Caco-2 (cell line): Measurements from ENCODE around the gene EIF4A2. TPM values are rescaled to one million over a fixed set of nuclear protein-coding genes. Genes with fewer than 3 reads are reported as not detected.
"Not testable (repeated sequence)": the region's sequence is repeated elsewhere in the genome, so short reads cannot be mapped to it uniquely, and the experiment has no call there.

Experiments used
- BruUV-seq: library from RNA; stranded (reverse); fragments of 400-500 nt; replicated peaks from 2 replicates; lab custom pipeline; 2021; lab: Mats Ljungman, UMichigan
- CTCF ChIA-PET: fragments of 300-600 bp; sonication (Branson Sonifier 250); formaldehyde crosslinking; loops from one replicate; lab custom pipeline; 2022; ENCODE audit warnings: antibody characterized with exemption; lab: Charles Lee
- POLR2A ChIA-PET: fragments of 300-600 bp; sonication (Branson Sonifier 250); formaldehyde crosslinking; loops from one replicate; lab custom pipeline; 2022; ENCODE audit warnings: antibody characterized with exemption; lab: Charles Lee
- DNase-seq, 2 experiments: peaks; one replicate each; pipeline versions ENCODE4 v3.0.0 to v3.0.0-alpha.2; 2020 to 2022
- H3K27me3 ChIP-seq: replicated peaks from 2 replicates; pipeline ENCODE4 v1.6.0; 2011; ENCODE audit warnings: low read length; ENCODE audit not compliant: control insufficient read depth, insufficient read depth
- H3K36me3 ChIP-seq: 2 replicates; pipeline ENCODE4 v1.5.1; 2011; ENCODE audit warnings: low read length; ENCODE audit not compliant: control insufficient read depth, insufficient read depth
- H3K4me1 ChIP-seq: fragments of 250-450 bp; sonication (Bioruptor Pico); 2 replicates; pipeline ENCODE4 v1.5.1; 2020; ENCODE audit warnings: mild to moderate bottlenecking
- H3K4me3 ChIP-seq: 2 replicates; pipeline ENCODE4 v1.5.1; 2011; ENCODE audit warnings: low read depth, mild to moderate bottlenecking, control low read depth, low read length
- H3K9me3 ChIP-seq: fragments of 250-450 bp; sonication (Bioruptor Pico); 2 replicates; pipeline ENCODE4 v1.5.1; 2020; ENCODE audit warnings: mild to moderate bottlenecking, moderate library complexity
- H3K27ac Mint-ChIP-seq: one replicate; pipeline ENCODE4 v1.8.0; 2022; ENCODE audit warnings: mixed read lengths; ENCODE audit not compliant: unreplicated experiment
- H3K27me3 Mint-ChIP-seq: one replicate; pipeline ENCODE4 v1.8.0; 2022; ENCODE audit warnings: mixed read lengths; ENCODE audit not compliant: insufficient read depth, unreplicated experiment
- H3K36me3 Mint-ChIP-seq: one replicate; pipeline ENCODE4 v1.8.0; 2022; ENCODE audit warnings: mild to moderate bottlenecking, mixed read lengths; ENCODE audit not compliant: insufficient read depth, unreplicated experiment
- H3K4me1 Mint-ChIP-seq: one replicate; pipeline ENCODE4 v1.8.0; 2022; ENCODE audit warnings: low read depth, mixed read lengths; ENCODE audit not compliant: unreplicated experiment
- H3K4me3 Mint-ChIP-seq: one replicate; pipeline ENCODE4 v1.8.0; 2022; ENCODE audit warnings: mild to moderate bottlenecking, moderate library complexity, mixed read lengths; ENCODE audit not compliant: unreplicated experiment
- H3K9me3 Mint-ChIP-seq: one replicate; pipeline ENCODE4 v1.8.0; 2022; ENCODE audit warnings: mixed read lengths; ENCODE audit not compliant: unreplicated experiment
- intact Hi-C: fragments of 100-400 bp; cut with micrococcal nuclease; formaldehyde crosslinking; loops from one replicate; pipeline ENCODE4 v1.10.0; 2022; ENCODE audit not compliant: unreplicated experiment
- total RNA-seq: library from RNA; stranded (reverse); gene quantifications from 2 replicates; pipeline ENCODE4 v1.2.3, GENCODE V29; 2022
- TF ChIP-seq, protein P1 (sequence below), 2 experiments: fragments of 200-600 bp in 1 of 2; IDR thresholded peaks; 1 replicate in 1 of 2; 2 replicates in 1 of 2; pipeline versions ENCODE4 v1.5.1 to v1.8.0; 2011 to 2022; ENCODE audit warnings: antibody characterized with exemption in 1 of 2, control low read depth in 1 of 2, inconsistent platforms in 1 of 2, low read depth in 1 of 2, low read length in 1 of 2, mild to moderate bottlenecking in 1 of 2, moderate library complexity in 1 of 2; ENCODE audit not compliant: insufficient read depth in 1 of 2, severe bottlenecking in 1 of 2, unreplicated experiment in 1 of 2

Gene EIF4A2
- total RNA-seq, 1 experiment from 2014 or later: 346 TPM

DNA sequence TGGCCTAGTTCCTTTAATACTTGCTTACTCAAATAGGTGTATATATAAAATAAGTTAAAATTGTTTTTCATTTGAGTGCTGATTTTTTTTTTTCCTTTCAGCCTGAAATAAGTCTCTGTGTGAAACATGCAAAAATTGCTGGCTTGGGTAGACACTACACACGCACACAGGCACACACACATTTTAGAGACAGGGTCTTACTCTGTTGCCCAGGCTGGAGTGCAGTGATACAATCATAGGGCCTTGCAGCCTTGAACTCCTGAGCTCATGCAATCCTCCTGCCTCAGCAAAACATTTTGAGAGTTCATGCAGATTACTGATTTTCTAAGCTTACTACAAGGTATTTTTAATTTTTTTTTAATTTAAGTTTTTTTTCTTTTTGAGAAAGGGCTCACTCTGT, 35.6 kb downstream of the EIF4A2 start:
- CTCF ChIA-PET: no interaction called here
- no peak overlapping the region for H3K4me3 Mint-ChIP-seq
- POLR2A ChIA-PET: no interaction called here

DNA sequence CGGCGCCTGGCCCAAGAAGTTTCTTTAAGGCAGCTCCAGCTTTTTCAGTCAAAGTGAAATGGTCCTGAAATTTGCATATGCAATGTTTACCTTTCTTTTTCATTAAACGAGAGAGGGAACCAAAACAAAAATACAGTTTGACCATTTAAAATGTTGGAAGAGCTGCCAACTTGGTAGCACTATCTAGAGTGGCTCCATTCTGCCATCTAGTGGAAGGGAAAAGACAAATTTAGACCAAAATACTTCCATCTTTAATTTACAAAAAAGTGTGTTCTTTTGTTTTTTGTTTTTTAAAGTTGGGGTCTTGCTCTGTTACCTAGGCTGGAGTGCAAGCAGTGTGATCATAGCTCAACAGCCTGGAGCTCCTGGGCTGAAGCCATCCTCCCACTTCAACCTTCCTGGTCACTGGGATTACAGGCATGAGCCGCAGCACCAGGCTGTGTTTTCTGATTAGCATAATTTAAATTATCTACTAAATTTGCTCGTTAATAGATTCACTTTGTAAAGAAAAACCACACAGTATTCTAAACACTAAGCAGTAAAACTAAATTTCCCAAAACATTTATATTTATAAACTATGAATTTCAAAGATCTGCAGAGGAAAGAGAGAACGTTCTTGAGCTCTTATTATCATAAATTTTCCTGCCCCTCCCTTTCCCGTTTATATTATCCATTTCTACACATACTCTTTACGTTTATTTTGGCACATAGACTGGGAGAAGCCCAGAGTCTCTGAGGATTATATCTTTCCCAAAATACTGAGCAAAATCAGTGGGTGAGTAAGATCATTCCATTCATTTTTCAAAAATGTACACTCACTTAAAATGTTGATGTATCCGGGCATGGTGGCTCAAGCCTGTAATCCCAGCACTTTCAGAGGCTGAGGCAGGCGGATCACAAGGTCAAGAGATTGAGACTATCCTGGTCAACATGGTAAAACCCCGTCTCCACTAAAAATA, 38.3 kb downstream of the EIF4A2 start:
- Mint-ChIP-seq H3K4me3 (no peak overlapping the region), H3K36me3 (no peaks in the 10 kb centered on the region), H3K9me3 (no peaks in the 10 kb centered on the region), H3K27ac (no peak overlapping the region), H3K4me1 (peaks cover 5% of the 10 kb centered on the region), H3K27me3 (no peaks in the 10 kb centered on the region)
- no TSS peak for BruUV-seq
- TF ChIP-seq, protein P1, sequence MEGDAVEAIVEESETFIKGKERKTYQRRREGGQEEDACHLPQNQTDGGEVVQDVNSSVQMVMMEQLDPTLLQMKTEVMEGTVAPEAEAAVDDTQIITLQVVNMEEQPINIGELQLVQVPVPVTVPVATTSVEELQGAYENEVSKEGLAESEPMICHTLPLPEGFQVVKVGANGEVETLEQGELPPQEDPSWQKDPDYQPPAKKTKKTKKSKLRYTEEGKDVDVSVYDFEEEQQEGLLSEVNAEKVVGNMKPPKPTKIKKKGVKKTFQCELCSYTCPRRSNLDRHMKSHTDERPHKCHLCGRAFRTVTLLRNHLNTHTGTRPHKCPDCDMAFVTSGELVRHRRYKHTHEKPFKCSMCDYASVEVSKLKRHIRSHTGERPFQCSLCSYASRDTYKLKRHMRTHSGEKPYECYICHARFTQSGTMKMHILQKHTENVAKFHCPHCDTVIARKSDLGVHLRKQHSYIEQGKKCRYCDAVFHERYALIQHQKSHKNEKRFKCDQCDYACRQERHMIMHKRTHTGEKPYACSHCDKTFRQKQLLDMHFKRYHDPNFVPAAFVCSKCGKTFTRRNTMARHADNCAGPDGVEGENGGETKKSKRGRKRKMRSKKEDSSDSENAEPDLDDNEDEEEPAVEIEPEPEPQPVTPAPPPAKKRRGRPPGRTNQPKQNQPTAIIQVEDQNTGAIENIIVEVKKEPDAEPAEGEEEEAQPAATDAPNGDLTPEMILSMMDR (IDR thresholded peaks at IDR 0.05; ENCODE audit: insufficient read depth in 1 of 2, low read depth in 1 of 2, low read length in 1 of 2, severe bottlenecking in 1 of 2, unreplicated experiment in 1 of 2): peak; percentile 58 to 62
- H3K9me3 ChIP-seq: no peaks in the 10 kb centered on the region
- intact Hi-C loops: loop anchor here (1.0 to 10.0 kb wide), 4 partner anchors 206 to 567 kb away; no protein-coding TSS in a partner anchor
- no peaks in the 10 kb centered on the region for H3K27me3 ChIP-seq
- no peak overlapping the region for H3K4me3 ChIP-seq
- H3K36me3 ChIP-seq: no peaks in the 10 kb centered on the region
- POLR2A ChIA-PET: no interaction called here
- peak in 1 of 2 experiments; percentile 47 for DNase-seq
- CTCF ChIA-PET: interaction anchor here (0.6 to 1.8 kb wide), 4 partner anchors 119 to 343 kb away, joined by 4 to 5 read pairs (median 4); no protein-coding TSS in a partner anchor
- H3K4me1 ChIP-seq: no peaks in the 10 kb centered on the region

More for the DNA sequence above, 35.6 kb downstream of the EIF4A2 start:
- H3K36me3 ChIP-seq: no peaks in the 10 kb centered on the region
- H3K9me3 ChIP-seq: no peaks in the 10 kb centered on the region
- Mint-ChIP-seq H3K9me3 (no peaks in the 10 kb centered on the region), H3K4me1 (no peaks in the 10 kb centered on the region), H3K27me3 (no peaks in the 10 kb centered on the region), H3K27ac (no peak overlapping the region), H3K36me3 (no peaks in the 10 kb centered on the region)
- intact Hi-C loops: no loop called here
- no peaks in the 10 kb centered on the region; the same call in 1 of the 2 replicates for H3K4me1 ChIP-seq
- no TSS peak for BruUV-seq
- TF ChIP-seq, protein P1 (IDR thresholded peaks at IDR 0.05; ENCODE audit: insufficient read depth in 1 of 2, low read depth in 1 of 2, low read length in 1 of 2, severe bottlenecking in 1 of 2, unreplicated experiment in 1 of 2): no peak
- H3K4me3 ChIP-seq: no peak overlapping the region
- DNase-seq: no peak
- no peaks in the 10 kb centered on the region for H3K27me3 ChIP-seq

DNA sequence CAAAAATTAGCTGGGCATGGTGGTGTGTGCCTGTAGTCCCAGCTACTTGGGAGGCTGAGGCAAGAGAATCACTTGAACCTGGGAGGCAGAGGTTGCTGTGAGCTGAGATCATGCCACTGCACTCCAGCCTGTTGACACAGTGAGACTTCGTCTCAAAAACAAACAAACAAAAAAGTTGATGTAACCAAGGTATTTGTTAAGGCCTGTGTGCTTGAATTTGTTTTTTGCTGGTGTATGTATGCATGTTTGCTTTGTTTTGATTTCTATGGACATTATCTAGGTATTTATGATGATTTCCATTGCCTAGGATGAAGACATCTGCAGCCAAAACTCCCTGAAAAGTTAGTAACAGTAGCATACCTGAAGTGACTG, 39.0 kb downstream of the EIF4A2 start:
- H3K4me1 Mint-ChIP-seq, H3K4me3 Mint-ChIP-seq, H3K9me3 ChIP-seq, H3K27me3 ChIP-seq, H3K4me3 ChIP-seq, H3K36me3 ChIP-seq, POLR2A ChIA-PET, BruUV-seq, H3K4me1 ChIP-seq, H3K27ac Mint-ChIP-seq, H3K27me3 Mint-ChIP-seq, H3K36me3 Mint-ChIP-seq, DNase-seq, H3K9me3 Mint-ChIP-seq: not testable (repeated sequence)
- CTCF ChIA-PET: interaction anchor here (1.4 to 1.8 kb wide), 2 partner anchors 205 to 208 kb away, joined by 4 read pairs; no protein-coding TSS in a partner anchor
- intact Hi-C loops: loop anchor here (10.0 kb wide), 1 partner anchor 568 kb away; no protein-coding TSS in a partner anchor
